ENCODE data around the gene OGDH.

DNA sequence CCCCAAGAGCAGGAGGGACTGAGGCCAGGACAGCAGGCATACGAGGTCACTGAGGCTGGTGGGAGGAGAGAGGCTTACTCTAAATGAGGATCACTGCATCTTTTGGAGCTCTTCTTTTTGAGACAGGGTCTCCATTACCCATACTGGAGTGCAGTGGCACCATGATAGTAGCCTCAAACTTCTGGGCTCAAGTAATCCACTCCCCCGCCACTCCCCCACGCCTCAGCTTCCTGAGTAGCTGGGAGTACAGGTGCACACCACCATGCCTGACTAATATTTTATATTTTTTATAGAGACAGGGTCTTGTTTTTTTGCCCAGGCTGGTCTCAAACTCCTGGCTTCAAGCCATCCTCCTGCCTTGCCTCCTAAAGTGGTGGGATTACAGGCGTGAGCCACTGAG lies 25.8 kb downstream of the OGDH start:
- TF ChIP-seq POLR2A (IDR thresholded peaks at IDR 0.05) (no peak), POLR2AphosphoS5 (IDR thresholded peaks at IDR 0.05) (no peak)
- TF ChIP-seq, protein P1, sequence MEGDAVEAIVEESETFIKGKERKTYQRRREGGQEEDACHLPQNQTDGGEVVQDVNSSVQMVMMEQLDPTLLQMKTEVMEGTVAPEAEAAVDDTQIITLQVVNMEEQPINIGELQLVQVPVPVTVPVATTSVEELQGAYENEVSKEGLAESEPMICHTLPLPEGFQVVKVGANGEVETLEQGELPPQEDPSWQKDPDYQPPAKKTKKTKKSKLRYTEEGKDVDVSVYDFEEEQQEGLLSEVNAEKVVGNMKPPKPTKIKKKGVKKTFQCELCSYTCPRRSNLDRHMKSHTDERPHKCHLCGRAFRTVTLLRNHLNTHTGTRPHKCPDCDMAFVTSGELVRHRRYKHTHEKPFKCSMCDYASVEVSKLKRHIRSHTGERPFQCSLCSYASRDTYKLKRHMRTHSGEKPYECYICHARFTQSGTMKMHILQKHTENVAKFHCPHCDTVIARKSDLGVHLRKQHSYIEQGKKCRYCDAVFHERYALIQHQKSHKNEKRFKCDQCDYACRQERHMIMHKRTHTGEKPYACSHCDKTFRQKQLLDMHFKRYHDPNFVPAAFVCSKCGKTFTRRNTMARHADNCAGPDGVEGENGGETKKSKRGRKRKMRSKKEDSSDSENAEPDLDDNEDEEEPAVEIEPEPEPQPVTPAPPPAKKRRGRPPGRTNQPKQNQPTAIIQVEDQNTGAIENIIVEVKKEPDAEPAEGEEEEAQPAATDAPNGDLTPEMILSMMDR (IDR thresholded peaks at IDR 0.05): no peak
